Panc1 (cell line): ENCODE measurements around the gene INSIG2. TPM values are rescaled to one million over a fixed set of nuclear protein-coding genes. Genes with fewer than 3 reads are reported as not detected.

Experiments
- ATAC-seq: fragments of 200-7000 bp; cut with Tn5 transposase; 2 replicates; pipeline ENCODE4 v1.9.1; 2020; ENCODE audit warnings: mild to moderate bottlenecking, moderate library complexity
- BruUV-seq: library from RNA; stranded (reverse); fragments of 400-500 nt; replicated peaks from 2 replicates; lab custom pipeline; 2021; lab: Mats Ljungman, UMichigan
- CTCF ChIA-PET: fragments of 300-600 bp; sonication (Branson Sonifier 250); formaldehyde crosslinking; loops from one replicate; lab custom pipeline; 2022; ENCODE audit warnings: antibody characterized with exemption; lab: Charles Lee
- POLR2A ChIA-PET: fragments of 300-600 bp; sonication (Branson Sonifier 250); formaldehyde crosslinking; loops from one replicate; lab custom pipeline; 2022; ENCODE audit warnings: antibody characterized with exemption; lab: Charles Lee
- DNase-seq: peaks from one replicate; pipeline ENCODE4 v3.0.0-alpha.2; 2010; ENCODE audit warnings: low read depth, low spot score
- H3K27ac ChIP-seq: 2 replicates; pipeline ENCODE4 v1.5.1; 2011; ENCODE audit warnings: mild to moderate bottlenecking, low read length, inconsistent platforms
- H3K27me3 ChIP-seq: fragments of 200-500 bp; sonication (Bioruptor generic); 2 replicates; pipeline ENCODE4 v1.6.0; 2014; ENCODE audit warnings: low read length, inconsistent platforms; ENCODE audit not compliant: control insufficient read depth, insufficient read depth
- H3K36me3 ChIP-seq: fragments of 200-500 bp; sonication (Bioruptor generic); 2 replicates; pipeline ENCODE4 v1.5.1; 2014; ENCODE audit warnings: inconsistent platforms, mild to moderate bottlenecking, low read length, moderate library complexity; ENCODE audit not compliant: control insufficient read depth, insufficient read depth
- H3K4me1 ChIP-seq: 2 replicates; pipeline ENCODE4 v1.5.1; 2011; ENCODE audit warnings: inconsistent platforms, mild to moderate bottlenecking, low read length, moderate library complexity; ENCODE audit not compliant: control insufficient read depth, insufficient read depth
- H3K4me3 ChIP-seq, 2 experiments: 2 replicates each; pipeline ENCODE4 v1.5.1; 2011 to 2012; ENCODE audit warnings: low read depth in 2 of 2, low read length in 2 of 2, mild to moderate bottlenecking in 2 of 2, inconsistent platforms in 1 of 2, moderate library complexity in 1 of 2
- H3K9me3 ChIP-seq: fragments of 200-500 bp; sonication (Bioruptor generic); 2 replicates; pipeline ENCODE4 v1.5.1; 2014; ENCODE audit warnings: low read depth, mild to moderate bottlenecking, inconsistent platforms, low read length, moderate library complexity; ENCODE audit not compliant: control insufficient read depth, insufficient read depth
- POLR2AphosphoS5 ChIP-seq: IDR thresholded peaks from 2 replicates; pipeline ENCODE4 v1.6.1; 2012; ENCODE audit warnings: mild to moderate bottlenecking, low read depth, low read length, moderate library complexity
- SIN3A ChIP-seq: IDR thresholded peaks from 2 replicates; pipeline ENCODE4 v1.6.1; 2012; ENCODE audit warnings: low read depth, mild to moderate bottlenecking, low read length, moderate library complexity, borderline replicate concordance; ENCODE audit not compliant: insufficient read depth
- TCF7L2 ChIP-seq: IDR thresholded peaks from 2 replicates; pipeline ENCODE4 v1.6.1; 2011; ENCODE audit warnings: mild to moderate bottlenecking, low read depth, low read length, inconsistent platforms
- in situ Hi-C: cut with HindIII; loops from 2 replicates; pipeline ENCODE4 v1.10.0; 2016; ENCODE audit warnings: low sequenced_read_pairs, low pct_unique_long_range_greater_than_20kb
- intact Hi-C: fragments of 100-400 bp; cut with micrococcal nuclease; formaldehyde crosslinking; loops from one replicate; pipeline ENCODE4 v1.10.0; 2022; ENCODE audit not compliant: unreplicated experiment
- total RNA-seq: library from RNA; stranded (reverse); gene quantifications from one replicate; pipeline ENCODE4 v1.2.1, GENCODE V29; 2021; ENCODE audit not compliant: unreplicated experiment
- TF ChIP-seq, protein P1 (sequence below), 2 experiments: IDR thresholded peaks; 2 replicates each; pipeline ENCODE4 v1.6.1; 2011 to 2012; ENCODE audit warnings: low read depth in 2 of 2, control low read depth in 1 of 2, low read length in 1 of 2, mild to moderate bottlenecking in 1 of 2, moderate library complexity in 1 of 2; ENCODE audit not compliant: insufficient read depth in 1 of 2
- TF ChIP-seq, protein P2 (sequence below): fragments of 450-650 bp; IDR thresholded peaks from 2 replicates; pipeline ENCODE4 v1.5.1; 2017; ENCODE audit warnings: mild to moderate bottlenecking

Gene INSIG2
- total RNA-seq, 1 experiment from 2014 or later, result 9.9 TPM

DNA sequence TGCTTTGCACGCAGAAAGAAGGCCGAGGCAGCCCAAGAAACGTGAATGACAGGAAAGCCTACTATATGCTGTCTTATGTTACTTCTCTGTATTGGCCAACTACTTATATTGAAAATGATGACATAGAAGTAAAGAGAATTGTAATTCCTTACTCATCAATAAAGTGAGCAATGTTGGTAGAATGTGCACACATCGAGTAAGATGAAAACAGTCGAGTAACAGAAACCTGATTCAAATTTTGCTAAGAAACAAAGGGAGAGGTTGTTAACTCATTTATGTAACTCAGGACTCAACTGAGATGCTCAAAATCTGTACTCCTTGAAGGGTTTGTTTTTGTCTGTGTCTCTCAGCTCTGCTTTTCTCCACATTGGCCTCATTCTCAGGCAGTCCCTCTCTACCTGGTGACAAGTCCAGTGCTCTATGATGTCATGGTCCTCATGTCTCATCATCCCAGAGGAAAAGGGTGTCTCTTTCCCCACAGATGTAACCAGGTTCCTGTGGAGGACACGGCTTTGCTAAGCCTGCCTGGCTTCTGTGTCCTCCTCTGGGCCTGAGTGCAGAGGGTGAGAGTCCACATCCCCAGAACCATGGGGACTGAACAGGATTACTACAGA lies 44.1 kb upstream of the INSIG2 start:
- in situ Hi-C loops (no loop called here), intact Hi-C loops (loop anchor here (10.0 kb wide), 2 partner anchors 171 to 301 kb away; no protein-coding TSS in a partner anchor)

DNA sequence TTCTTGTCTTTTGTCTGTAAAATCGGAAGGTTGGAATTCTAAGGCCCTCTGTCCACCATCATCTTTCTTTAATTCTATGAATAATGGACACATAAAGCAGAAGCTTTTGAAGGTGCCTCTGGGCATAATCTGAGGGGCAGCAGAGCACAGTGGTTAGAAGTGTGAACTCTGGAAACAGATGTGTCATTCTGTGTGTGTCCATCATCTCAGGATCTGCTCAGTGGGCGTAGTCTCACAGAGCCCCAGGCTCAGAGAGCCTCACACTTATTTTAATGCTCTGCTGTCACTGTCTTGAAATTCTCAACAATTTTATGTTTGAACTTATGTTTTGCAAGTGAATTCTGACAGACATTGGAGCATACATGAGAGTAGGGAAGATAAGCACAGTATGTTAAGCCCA lies 43.4 kb upstream of the INSIG2 start:
- BruUV-seq, result no TSS peak
- intact Hi-C loops, result loop anchor here (5.0 to 10.0 kb wide), 4 partner anchors 142 to 817 kb away; no protein-coding TSS in a partner anchor
- ChIA-PET CTCF (no interaction called here), POLR2A (no interaction called here)
- Histone ChIP-seq H3K4me3 (no peak overlapping the region), H3K4me1 (no peaks in the 10 kb centered on the region), H3K27me3 (peaks cover 10% of the 10 kb centered on the region; the same call in 1 of the 2 replicates), H3K27ac (no peak overlapping the region), H3K9me3 (no peaks in the 10 kb centered on the region), H3K36me3 (no peaks in the 10 kb centered on the region)
- TF ChIP-seq, protein P1, sequence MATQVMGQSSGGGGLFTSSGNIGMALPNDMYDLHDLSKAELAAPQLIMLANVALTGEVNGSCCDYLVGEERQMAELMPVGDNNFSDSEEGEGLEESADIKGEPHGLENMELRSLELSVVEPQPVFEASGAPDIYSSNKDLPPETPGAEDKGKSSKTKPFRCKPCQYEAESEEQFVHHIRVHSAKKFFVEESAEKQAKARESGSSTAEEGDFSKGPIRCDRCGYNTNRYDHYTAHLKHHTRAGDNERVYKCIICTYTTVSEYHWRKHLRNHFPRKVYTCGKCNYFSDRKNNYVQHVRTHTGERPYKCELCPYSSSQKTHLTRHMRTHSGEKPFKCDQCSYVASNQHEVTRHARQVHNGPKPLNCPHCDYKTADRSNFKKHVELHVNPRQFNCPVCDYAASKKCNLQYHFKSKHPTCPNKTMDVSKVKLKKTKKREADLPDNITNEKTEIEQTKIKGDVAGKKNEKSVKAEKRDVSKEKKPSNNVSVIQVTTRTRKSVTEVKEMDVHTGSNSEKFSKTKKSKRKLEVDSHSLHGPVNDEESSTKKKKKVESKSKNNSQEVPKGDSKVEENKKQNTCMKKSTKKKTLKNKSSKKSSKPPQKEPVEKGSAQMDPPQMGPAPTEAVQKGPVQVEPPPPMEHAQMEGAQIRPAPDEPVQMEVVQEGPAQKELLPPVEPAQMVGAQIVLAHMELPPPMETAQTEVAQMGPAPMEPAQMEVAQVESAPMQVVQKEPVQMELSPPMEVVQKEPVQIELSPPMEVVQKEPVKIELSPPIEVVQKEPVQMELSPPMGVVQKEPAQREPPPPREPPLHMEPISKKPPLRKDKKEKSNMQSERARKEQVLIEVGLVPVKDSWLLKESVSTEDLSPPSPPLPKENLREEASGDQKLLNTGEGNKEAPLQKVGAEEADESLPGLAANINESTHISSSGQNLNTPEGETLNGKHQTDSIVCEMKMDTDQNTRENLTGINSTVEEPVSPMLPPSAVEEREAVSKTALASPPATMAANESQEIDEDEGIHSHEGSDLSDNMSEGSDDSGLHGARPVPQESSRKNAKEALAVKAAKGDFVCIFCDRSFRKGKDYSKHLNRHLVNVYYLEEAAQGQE (IDR thresholded peaks at IDR 0.05; ENCODE audit: insufficient read depth in 1 of 2, low read depth in 2 of 2, low read length in 1 of 2), result no peak
- TF ChIP-seq, protein P2, sequence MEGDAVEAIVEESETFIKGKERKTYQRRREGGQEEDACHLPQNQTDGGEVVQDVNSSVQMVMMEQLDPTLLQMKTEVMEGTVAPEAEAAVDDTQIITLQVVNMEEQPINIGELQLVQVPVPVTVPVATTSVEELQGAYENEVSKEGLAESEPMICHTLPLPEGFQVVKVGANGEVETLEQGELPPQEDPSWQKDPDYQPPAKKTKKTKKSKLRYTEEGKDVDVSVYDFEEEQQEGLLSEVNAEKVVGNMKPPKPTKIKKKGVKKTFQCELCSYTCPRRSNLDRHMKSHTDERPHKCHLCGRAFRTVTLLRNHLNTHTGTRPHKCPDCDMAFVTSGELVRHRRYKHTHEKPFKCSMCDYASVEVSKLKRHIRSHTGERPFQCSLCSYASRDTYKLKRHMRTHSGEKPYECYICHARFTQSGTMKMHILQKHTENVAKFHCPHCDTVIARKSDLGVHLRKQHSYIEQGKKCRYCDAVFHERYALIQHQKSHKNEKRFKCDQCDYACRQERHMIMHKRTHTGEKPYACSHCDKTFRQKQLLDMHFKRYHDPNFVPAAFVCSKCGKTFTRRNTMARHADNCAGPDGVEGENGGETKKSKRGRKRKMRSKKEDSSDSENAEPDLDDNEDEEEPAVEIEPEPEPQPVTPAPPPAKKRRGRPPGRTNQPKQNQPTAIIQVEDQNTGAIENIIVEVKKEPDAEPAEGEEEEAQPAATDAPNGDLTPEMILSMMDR, result no peak
- TF ChIP-seq POLR2AphosphoS5 (no peak), TCF7L2 (no peak), SIN3A (no peak)
- in situ Hi-C loops, result no loop called here
- no peak for ATAC-seq
- DNase-seq, result no peak

More for the DNA sequence above, 44.1 kb upstream of the INSIG2 start:
- ChIA-PET POLR2A (no interaction called here), CTCF (no interaction called here)
- H3K9me3 ChIP-seq, result no peaks in the 10 kb centered on the region
- H3K27me3 ChIP-seq, result peaks cover 10% of the 10 kb centered on the region
- no peak for TF ChIP-seq SIN3A
- no peak for TF ChIP-seq TCF7L2
- TF ChIP-seq POLR2AphosphoS5, result no peak
- TF ChIP-seq, protein P2, result no peak
- TF ChIP-seq, protein P1 (IDR thresholded peaks at IDR 0.05; ENCODE audit: insufficient read depth in 1 of 2, low read depth in 2 of 2, low read length in 1 of 2), result no peak
- H3K27ac ChIP-seq, result no peak overlapping the region
- no peaks in the 10 kb centered on the region for H3K36me3 ChIP-seq
- H3K4me1 ChIP-seq, result no peaks in the 10 kb centered on the region
- BruUV-seq, result no TSS peak
- no peak overlapping the region for H3K4me3 ChIP-seq
- DNase-seq (no peak), ATAC-seq (no peak)
